Liver (tissue), 9 donors: ENCODE measurements around the gene PATZ1. TPM values are rescaled to one million over a fixed set of nuclear protein-coding genes. Genes with fewer than 3 reads are reported as not detected.

ENCODE experiments used
- DNase-seq: peaks from one replicate; pipeline ENCODE4 v3.0.0-alpha.2; 2017; ENCODE audit warnings: low spot score
- H3K27ac ChIP-seq, 2 donors: one replicate each; pipeline ENCODE4 v1.7.0; 2013; ENCODE audit warnings: inconsistent platforms in 2 of 2, low read length in 2 of 2, control low read depth in 1 of 2, low read depth in 1 of 2, mild to moderate bottlenecking in 1 of 2
- H3K27me3 ChIP-seq, 4 donors: one replicate each; pipeline versions ENCODE4 v1.6.1 to v1.7.0; 2013; ENCODE audit warnings: low read length in 3 of 4, inconsistent platforms in 1 of 4, mild to moderate bottlenecking in 1 of 4, moderate library complexity in 1 of 4; ENCODE audit not compliant: control insufficient read depth in 4 of 4, insufficient read depth in 4 of 4
- H3K36me3 ChIP-seq, 4 donors: one replicate each; pipeline versions ENCODE4 v1.6.1 to v1.7.0; 2013; ENCODE audit warnings: low read length in 3 of 4, mild to moderate bottlenecking in 3 of 4, low read depth in 1 of 4, moderate library complexity in 1 of 4; ENCODE audit not compliant: control insufficient read depth in 4 of 4, insufficient read depth in 3 of 4
- H3K4me1 ChIP-seq, 4 donors: one replicate each; pipeline versions ENCODE4 v1.6.1 to v1.7.0; 2013; ENCODE audit warnings: low read length in 3 of 4, mild to moderate bottlenecking in 3 of 4, moderate library complexity in 1 of 4; ENCODE audit not compliant: control insufficient read depth in 4 of 4, insufficient read depth in 4 of 4
- H3K4me3 ChIP-seq, 3 donors: one replicate each; pipeline versions ENCODE4 v1.6.1 to v1.7.0; 2013; ENCODE audit warnings: low read length in 3 of 3, control low read depth in 1 of 3, low read depth in 1 of 3, mild to moderate bottlenecking in 1 of 3
- H3K9ac ChIP-seq, 2 donors: one replicate each; pipeline ENCODE4 v1.7.0; 2013; ENCODE audit warnings: low read length in 2 of 2, mild to moderate bottlenecking in 2 of 2, moderate library complexity in 2 of 2, control low read depth in 1 of 2, low read depth in 1 of 2
- H3K9me3 ChIP-seq, 4 donors: one replicate each; pipeline versions ENCODE4 v1.6.1 to v1.7.0; 2013; ENCODE audit warnings: low read length in 3 of 4; ENCODE audit not compliant: control insufficient read depth in 4 of 4
- EGR1 ChIP-seq, 2 donors: IDR thresholded peaks; 2 replicates each; pipeline ENCODE4 v1.6.1; 2016 to 2018; ENCODE audit warnings: antibody characterized with exemption in 2 of 2, low read depth in 2 of 2
- FOXA1 ChIP-seq: IDR thresholded peaks from 2 replicates; pipeline ENCODE4 v1.6.1; 2016; ENCODE audit warnings: antibody characterized with exemption
- FOXA2 ChIP-seq: IDR thresholded peaks from 2 replicates; pipeline ENCODE4 v1.6.1; 2016; ENCODE audit warnings: antibody characterized with exemption
- GABPA ChIP-seq, 2 donors: IDR thresholded peaks in 1 of 2; conservative IDR thresholded peaks in 1 of 2; 2 replicates each; pipeline ENCODE4 v1.6.1; 2016; ENCODE audit warnings: antibody characterized with exemption in 2 of 2, mild to moderate bottlenecking in 1 of 2, moderate library complexity in 1 of 2
- HNF4A ChIP-seq, 2 donors: conservative IDR thresholded peaks; 2 replicates each; pipeline ENCODE4 v1.6.1; 2016; ENCODE audit warnings: antibody characterized with exemption in 2 of 2, mild to moderate bottlenecking in 2 of 2
- JUND ChIP-seq, 2 donors: IDR thresholded peaks; 2 replicates each; pipeline ENCODE4 v1.6.1; 2016; ENCODE audit warnings: antibody characterized with exemption in 2 of 2
- NR2F2 ChIP-seq: IDR thresholded peaks from 2 replicates; pipeline ENCODE4 v1.6.1; 2016; ENCODE audit warnings: antibody characterized with exemption
- RAD21 ChIP-seq, 2 donors: IDR thresholded peaks; 2 replicates each; pipeline ENCODE4 v1.6.1; 2016; ENCODE audit warnings: antibody characterized with exemption in 2 of 2, mild to moderate bottlenecking in 2 of 2
- RXRA ChIP-seq, 2 donors: IDR thresholded peaks; 2 replicates each; pipeline ENCODE4 v1.6.1; 2017 to 2018; ENCODE audit warnings: antibody characterized with exemption in 2 of 2, mild to moderate bottlenecking in 1 of 2
- SP1 ChIP-seq: IDR thresholded peaks from 2 replicates; pipeline ENCODE4 v1.6.1; 2018; ENCODE audit warnings: antibody characterized with exemption, mild to moderate bottlenecking
- TAF1 ChIP-seq: conservative IDR thresholded peaks from 2 replicates; pipeline ENCODE4 v1.6.1; 2016; ENCODE audit warnings: antibody characterized with exemption, mild to moderate bottlenecking
- YY1 ChIP-seq: IDR thresholded peaks from 2 replicates; pipeline ENCODE4 v1.6.1; 2016; ENCODE audit warnings: antibody characterized with exemption, mild to moderate bottlenecking
- ZBTB33 ChIP-seq: IDR thresholded peaks from 2 replicates; pipeline ENCODE4 v1.6.1; 2016; ENCODE audit warnings: antibody characterized with exemption
- WGBS: extraction: QIAGEN DNeasy Blood & Tissue Kit; methylation state at CpG from one replicate; pipeline ENCODE4 v1.1.7; 2013; 5-methylcytosine and 5-hydroxymethylcytosine counted together
- polyA plus RNA-seq, 2 donors: library from polyadenylated mRNA; stranded (reverse) in 1 of 2; unstranded in 1 of 2; fragments of 200-250 nt in 1 of 2; fragments of >200 nt in 1 of 2; fragmentation: Nextera tagmentation in 1 of 2; extraction: Ambion mirVana in 1 of 2; gene quantifications; one replicate each; pipeline versions ENCODE4 v1.2.1 to v1.2.3, GENCODE V29; 2013 to 2015
- total RNA-seq, 2 donors: library from RNA; depleted of rRNA; stranded (reverse); fragments of >200 nt; gene quantifications; one replicate each; pipeline ENCODE4 v1.2.3, GENCODE V29; 2014
- TF ChIP-seq, protein P1 (sequence below): IDR thresholded peaks from 2 replicates; pipeline ENCODE4 v1.6.1; 2016; ENCODE audit warnings: antibody characterized with exemption
- TF ChIP-seq, protein P2 (sequence below): IDR thresholded peaks from 2 replicates; pipeline ENCODE4 v1.6.1; 2016; ENCODE audit warnings: antibody characterized with exemption, mild to moderate bottlenecking
- donor health status: healthy.
- donor health status: healthy.
- donor health status: healthy.
- donor health status: healthy.
- donor health status: healthy.

Gene PATZ1
- total and polyA plus RNA-seq, 4 donors, result 3.8 to 13.5 (median 10.1) TPM

- no peak for DNase-seq
- Histone ChIP-seq H3K9ac (peak overlapping the region in 1 of 2 donors; percentile 28), H3K27me3 (no peaks in the 10 kb centered on the region), H3K36me3 (peaks cover 0 to 2% (median under 1%) of the 10 kb centered on the region in 4 donors), H3K4me1 (peaks cover 0 to 13% (median 4%) of the 10 kb centered on the region in 4 donors), H3K4me3 (no peak overlapping the region), H3K9me3 (no peaks in the 10 kb centered on the region), H3K27ac (peak overlapping the region; percentile 30 to 44)
- TF ChIP-seq NR2F2 (peak; percentile 6), EGR1 (IDR thresholded peaks at IDR 0.05; ENCODE audit: low read depth in 2 of 2) (no peak), JUND (IDR thresholded peaks at IDR 0.05) (no peak), GABPA (IDR thresholded peaks at IDR 0.05 in 1 of 2, conservative IDR thresholded peaks at IDR 0.05 in 1 of 2) (no peak), SP1 (peak; percentile 58), ZBTB33 (no peak)
- TF ChIP-seq, protein P1, sequence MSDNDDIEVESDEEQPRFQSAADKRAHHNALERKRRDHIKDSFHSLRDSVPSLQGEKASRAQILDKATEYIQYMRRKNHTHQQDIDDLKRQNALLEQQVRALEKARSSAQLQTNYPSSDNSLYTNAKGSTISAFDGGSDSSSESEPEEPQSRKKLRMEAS, result no peak
- WGBS, result 78% methylated on average over 8 of the region's 8 CpGs
These were observed 59.5 kb downstream of the PATZ1 start for GRCh38 chr22:31286360-31287255.

DNA sequence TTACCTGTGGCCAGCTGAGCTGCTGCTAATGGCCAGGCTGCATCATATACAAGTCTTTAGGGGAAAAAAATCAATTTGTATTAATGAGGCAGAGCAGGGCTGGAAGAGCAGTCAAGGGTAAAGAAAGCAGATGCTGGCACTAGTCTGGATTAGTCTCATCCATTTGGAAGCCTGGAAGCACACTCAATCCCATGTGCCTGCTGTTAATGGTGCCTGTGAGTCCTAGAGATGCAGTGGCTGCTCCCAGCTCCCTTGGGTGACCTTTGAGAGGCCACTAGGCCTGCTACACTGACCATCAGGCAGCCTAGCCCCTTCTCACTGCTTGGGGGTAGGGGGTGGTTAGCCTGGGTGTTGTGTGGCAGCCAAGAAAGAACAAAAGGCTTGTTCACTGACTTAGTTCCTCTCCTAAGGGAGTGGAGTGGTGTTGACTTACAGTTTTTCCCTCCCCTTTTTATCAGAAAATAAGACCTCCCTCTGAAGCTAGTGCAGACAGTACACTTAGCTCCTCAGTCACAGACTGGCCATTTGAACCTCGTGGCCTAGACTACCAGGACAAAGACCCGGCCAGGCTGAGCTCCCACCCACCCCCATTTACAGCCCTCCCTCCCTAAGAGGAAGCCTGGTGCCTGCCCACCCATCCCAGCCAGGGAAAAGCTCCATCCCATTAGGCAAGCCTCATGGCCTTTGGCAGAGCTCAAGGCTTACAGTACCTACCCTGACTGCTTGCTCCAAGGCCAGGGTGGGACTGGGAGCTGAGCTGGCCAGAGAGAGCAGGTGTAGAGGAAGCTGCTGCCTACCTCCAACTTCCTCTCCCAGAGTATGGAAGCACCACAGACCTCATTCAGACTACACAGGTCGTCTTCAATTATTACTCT lies 61.6 kb downstream of the PATZ1 start:
- no peak overlapping the region for H3K9ac ChIP-seq
- H3K4me3 ChIP-seq, result no peak overlapping the region
- H3K27ac ChIP-seq, result no peak overlapping the region
- H3K27me3 ChIP-seq, result no peaks in the 10 kb centered on the region
- peaks cover 0 to 3% (median 2%) of the 10 kb centered on the region in 4 donors for H3K36me3 ChIP-seq
- 70% methylated on average over 3 of the region's 3 CpGs for WGBS
- no peaks in the 10 kb centered on the region for H3K9me3 ChIP-seq
- TF ChIP-seq SP1, result no peak
- TF ChIP-seq ZBTB33, result no peak
- no peak for TF ChIP-seq FOXA2
- no peak for TF ChIP-seq GABPA (IDR thresholded peaks at IDR 0.05 in 1 of 2, conservative IDR thresholded peaks at IDR 0.05 in 1 of 2)
- TF ChIP-seq HNF4A (conservative IDR thresholded peaks at IDR 0.05), result no peak
- TF ChIP-seq NR2F2, result no peak
- TF ChIP-seq RXRA (IDR thresholded peaks at IDR 0.05), result no peak
- TF ChIP-seq YY1, result no peak
- TF ChIP-seq, protein P2, sequence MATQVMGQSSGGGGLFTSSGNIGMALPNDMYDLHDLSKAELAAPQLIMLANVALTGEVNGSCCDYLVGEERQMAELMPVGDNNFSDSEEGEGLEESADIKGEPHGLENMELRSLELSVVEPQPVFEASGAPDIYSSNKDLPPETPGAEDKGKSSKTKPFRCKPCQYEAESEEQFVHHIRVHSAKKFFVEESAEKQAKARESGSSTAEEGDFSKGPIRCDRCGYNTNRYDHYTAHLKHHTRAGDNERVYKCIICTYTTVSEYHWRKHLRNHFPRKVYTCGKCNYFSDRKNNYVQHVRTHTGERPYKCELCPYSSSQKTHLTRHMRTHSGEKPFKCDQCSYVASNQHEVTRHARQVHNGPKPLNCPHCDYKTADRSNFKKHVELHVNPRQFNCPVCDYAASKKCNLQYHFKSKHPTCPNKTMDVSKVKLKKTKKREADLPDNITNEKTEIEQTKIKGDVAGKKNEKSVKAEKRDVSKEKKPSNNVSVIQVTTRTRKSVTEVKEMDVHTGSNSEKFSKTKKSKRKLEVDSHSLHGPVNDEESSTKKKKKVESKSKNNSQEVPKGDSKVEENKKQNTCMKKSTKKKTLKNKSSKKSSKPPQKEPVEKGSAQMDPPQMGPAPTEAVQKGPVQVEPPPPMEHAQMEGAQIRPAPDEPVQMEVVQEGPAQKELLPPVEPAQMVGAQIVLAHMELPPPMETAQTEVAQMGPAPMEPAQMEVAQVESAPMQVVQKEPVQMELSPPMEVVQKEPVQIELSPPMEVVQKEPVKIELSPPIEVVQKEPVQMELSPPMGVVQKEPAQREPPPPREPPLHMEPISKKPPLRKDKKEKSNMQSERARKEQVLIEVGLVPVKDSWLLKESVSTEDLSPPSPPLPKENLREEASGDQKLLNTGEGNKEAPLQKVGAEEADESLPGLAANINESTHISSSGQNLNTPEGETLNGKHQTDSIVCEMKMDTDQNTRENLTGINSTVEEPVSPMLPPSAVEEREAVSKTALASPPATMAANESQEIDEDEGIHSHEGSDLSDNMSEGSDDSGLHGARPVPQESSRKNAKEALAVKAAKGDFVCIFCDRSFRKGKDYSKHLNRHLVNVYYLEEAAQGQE, result no peak
- no peak for TF ChIP-seq RAD21 (IDR thresholded peaks at IDR 0.05)
- TF ChIP-seq FOXA1, result no peak
- no peak for TF ChIP-seq JUND (IDR thresholded peaks at IDR 0.05)
- TF ChIP-seq TAF1, result no peak
- peaks cover 0 to 7% (median under 1%) of the 10 kb centered on the region in 4 donors for H3K4me1 ChIP-seq
- no peak for DNase-seq
